GM19455 (cell line): ENCODE data around the gene UBASH3A.

Experiments used
- ATAC-seq: cut with Tn5 transposase; IDR thresholded peaks from one replicate; pipeline ENCODE4 v1.9.1; 2021; ENCODE audit not compliant: unreplicated experiment

UBASH3A gene

GRCh38 chr21:42374864-42375499 lies 28.7 kb upstream of the UBASH3A start:
- no peak for ATAC-seq

GRCh38 chr21:42375506-42375905 lies 28.2 kb upstream of the UBASH3A start:
- ATAC-seq = no peak

- ATAC-seq = no peak
Measured at GRCh38 chr21:42375966-42376337, 27.8 kb upstream of the UBASH3A start.

GRCh38 chr21:42376338-42376982 lies 27.2 kb upstream of the UBASH3A start:
- no peak for ATAC-seq

- ATAC-seq = no peak
Measured at GRCh38 chr21:42377211-42377950, 26.3 kb upstream of the UBASH3A start.

- ATAC-seq = no peak
Measured at GRCh38 chr21:42377951-42378340, 25.8 kb upstream of the UBASH3A start.

- no peak for ATAC-seq
Measured at GRCh38 chr21:42378418-42378817, 25.3 kb upstream of the UBASH3A start.

- no peak for ATAC-seq
Measured at GRCh38 chr21:42379426-42380215, 24.1 kb upstream of the UBASH3A start.

- ATAC-seq = no peak
Measured at GRCh38 chr21:42381347-42381984, 22.2 kb upstream of the UBASH3A start.

- no peak for ATAC-seq
Measured at GRCh38 chr21:42382915-42383314, 20.8 kb upstream of the UBASH3A start.

GRCh38 chr21:42383331-42383730 lies 20.4 kb upstream of the UBASH3A start:
- ATAC-seq = no peak

- ATAC-seq = no peak
Measured at GRCh38 chr21:42384156-42384945, 19.4 kb upstream of the UBASH3A start.

- no peak for ATAC-seq
Measured at GRCh38 chr21:42384989-42385388, 18.7 kb upstream of the UBASH3A start.

GRCh38 chr21:42385619-42386018 lies 18.1 kb upstream of the UBASH3A start:
- no peak for ATAC-seq

- ATAC-seq = no peak
Measured at GRCh38 chr21:42386034-42386591, 17.6 kb upstream of the UBASH3A start.

- no peak for ATAC-seq
Measured at GRCh38 chr21:42387164-42387563, 16.5 kb upstream of the UBASH3A start.

- ATAC-seq = no peak
Measured at GRCh38 chr21:42387843-42388340, 15.8 kb upstream of the UBASH3A start.

- no peak for ATAC-seq
Measured at GRCh38 chr21:42388740-42389448, 14.8 kb upstream of the UBASH3A start.

GRCh38 chr21:42389449-42389835 lies 14.3 kb upstream of the UBASH3A start:
- no peak for ATAC-seq
